K562 (cell line): ENCODE results near the gene GNB2. TPM values are rescaled to one million over a fixed set of nuclear protein-coding genes. Genes with fewer than 3 reads are reported as not detected.

Source experiments
- CAMTA2 ChIP-seq: fragments of 250-450 bp; sonication (Bioruptor Pico); conservative IDR thresholded peaks from 2 replicates; pipeline ENCODE4 v1.5.1; 2022
- CBX3 ChIP-seq, 2 experiments: IDR thresholded peaks; 1 replicate in 1 of 2; 2 replicates in 1 of 2; pipeline ENCODE4 v1.6.1; 2012; ENCODE audit warnings: inconsistent platforms in 2 of 2, low read length in 2 of 2, borderline replicate concordance in 1 of 2, control low read depth in 1 of 2
- CEBPG ChIP-seq, 3 experiments: fragments of 200-800 bp in 1 of 3; sonication (Bioruptor generic) in 1 of 3; sonication (generic) in 1 of 3; formaldehyde crosslinking in 1 of 3; IDR thresholded peaks in 2 of 3; conservative IDR thresholded peaks in 1 of 3; 2 replicates each; pipeline versions ENCODE4 v1.6.1 to v1.8.0; 2016 to 2022; ENCODE audit warnings: missing compliant biosample characterization in 2 of 3, missing genetic modification characterization in 2 of 3, mild to moderate bottlenecking in 1 of 3, missing genetic modification reagents in 1 of 3
- DPF2 ChIP-seq: fragments of 450-650 bp; IDR thresholded peaks from 2 replicates; pipeline ENCODE4 v1.6.1; 2016
- ETV5 ChIP-seq: sonication (generic); formaldehyde crosslinking; IDR thresholded peaks from 2 replicates; pipeline ENCODE4 v1.4.0; 2020; ENCODE audit warnings: low read depth, mild to moderate bottlenecking, missing genetic modification reagents
- GTF2E2 ChIP-seq: fragments of 200-800 bp; sonication (Bioruptor generic); IDR thresholded peaks from 2 replicates; pipeline ENCODE4 v1.6.1; 2016; ENCODE audit warnings: missing genetic modification characterization, missing compliant biosample characterization
- HMGN3 ChIP-seq: IDR thresholded peaks from 2 replicates; pipeline ENCODE4 v1.6.1; 2011; ENCODE audit warnings: borderline replicate concordance, low read depth, mild to moderate bottlenecking, mixed read lengths, low read length; ENCODE audit not compliant: insufficient read length; ENCODE audit errors: extremely low read depth
- MTA3 ChIP-seq: fragments of 450-650 bp; formaldehyde crosslinking; IDR thresholded peaks from 2 replicates; pipeline ENCODE4 v1.6.1; 2017; ENCODE audit warnings: mild to moderate bottlenecking, borderline replicate concordance
- STAG1 ChIP-seq: sonication (generic); formaldehyde crosslinking; IDR thresholded peaks from 2 replicates; pipeline ENCODE4 v1.5.0; 2020; ENCODE audit warnings: missing genetic modification reagents, borderline replicate concordance
- ZNF217 ChIP-seq: sonication (generic); formaldehyde crosslinking; IDR thresholded peaks from 2 replicates; pipeline ENCODE4 v1.8.0; 2022; ENCODE audit warnings: mild to moderate bottlenecking, missing genetic modification reagents
- ZNF239 ChIP-seq: fragments of 250-450 bp; sonication (Bioruptor Pico); IDR thresholded peaks from 2 replicates; pipeline ENCODE4 v1.4.0; 2020; ENCODE audit warnings: mild to moderate bottlenecking
- ZNF717 ChIP-seq: fragments of 250-450 bp; sonication (Bioruptor Pico); IDR thresholded peaks from 2 replicates; pipeline ENCODE4 v1.5.0; 2021
- polyA plus RNA-seq, 8 experiments: library from polyadenylated mRNA; depleted of rRNA in 4 of 8; stranded (reverse) in 5 of 8; unstranded in 3 of 8; fragments of >200 nt; fragmentation: Nextera tagmentation in 2 of 8; fragmentation: Illumina TruSeq in 1 of 8; extraction: Ambion mirVana in 2 of 8; extraction: Trizol in 1 of 8; gene quantifications; 2 replicates each; pipeline versions ENCODE4 v1.2.1 to v1.2.3, GENCODE V29; 2011 to 2014; ENCODE audit warnings: inconsistent platforms in 1 of 8, missing spikeins in 1 of 8
- total RNA-seq, 7 experiments: library from RNA; depleted of rRNA in 6 of 7; stranded (reverse); fragments of >200 nt in 6 of 7; fragmentation: Illumina TruSeq in 2 of 7; extraction: Trizol in 2 of 7; gene quantifications; 2 replicates each; pipeline versions ENCODE4 v1.2.1 to v1.2.3, GENCODE V29; 2011 to 2021; ENCODE audit warnings: low replicate concordance in 1 of 7
- TF ChIP-seq, protein P1 (sequence below): sonication (generic); formaldehyde crosslinking; IDR thresholded peaks from 2 replicates; pipeline ENCODE4 v1.8.0; 2023; ENCODE audit warnings: missing genetic modification reagents, mild to moderate bottlenecking, borderline replicate concordance
- TF ChIP-seq, protein P2 (sequence below): fragments of 250-450 bp; sonication (Bioruptor Pico); IDR thresholded peaks from 2 replicates; pipeline ENCODE4 v1.8.0; 2021; ENCODE audit warnings: mild to moderate bottlenecking, moderate library complexity
- TF ChIP-seq, protein P3 (sequence below), 2 experiments: fragments of 450-650 bp in 1 of 2; sonication (generic) in 1 of 2; formaldehyde crosslinking; conservative IDR thresholded peaks; 2 replicates each; pipeline versions ENCODE4 v1.4.0 to v1.8.1; 2020 to 2022; ENCODE audit warnings: mild to moderate bottlenecking in 1 of 2, missing genetic modification reagents in 1 of 2
- TF ChIP-seq, protein P4 (sequence below): fragments of 450-650 bp; formaldehyde crosslinking; IDR thresholded peaks from 2 replicates; pipeline ENCODE4 v1.4.0; 2020; ENCODE audit warnings: mild to moderate bottlenecking

GNB2 gene
- total and polyA plus RNA-seq, 9 of the 15 experiments (the other 6 are each of a cell fraction or from before 2014, with no cell fraction given): 0.65 to 320 (median 104) TPM

DNA sequence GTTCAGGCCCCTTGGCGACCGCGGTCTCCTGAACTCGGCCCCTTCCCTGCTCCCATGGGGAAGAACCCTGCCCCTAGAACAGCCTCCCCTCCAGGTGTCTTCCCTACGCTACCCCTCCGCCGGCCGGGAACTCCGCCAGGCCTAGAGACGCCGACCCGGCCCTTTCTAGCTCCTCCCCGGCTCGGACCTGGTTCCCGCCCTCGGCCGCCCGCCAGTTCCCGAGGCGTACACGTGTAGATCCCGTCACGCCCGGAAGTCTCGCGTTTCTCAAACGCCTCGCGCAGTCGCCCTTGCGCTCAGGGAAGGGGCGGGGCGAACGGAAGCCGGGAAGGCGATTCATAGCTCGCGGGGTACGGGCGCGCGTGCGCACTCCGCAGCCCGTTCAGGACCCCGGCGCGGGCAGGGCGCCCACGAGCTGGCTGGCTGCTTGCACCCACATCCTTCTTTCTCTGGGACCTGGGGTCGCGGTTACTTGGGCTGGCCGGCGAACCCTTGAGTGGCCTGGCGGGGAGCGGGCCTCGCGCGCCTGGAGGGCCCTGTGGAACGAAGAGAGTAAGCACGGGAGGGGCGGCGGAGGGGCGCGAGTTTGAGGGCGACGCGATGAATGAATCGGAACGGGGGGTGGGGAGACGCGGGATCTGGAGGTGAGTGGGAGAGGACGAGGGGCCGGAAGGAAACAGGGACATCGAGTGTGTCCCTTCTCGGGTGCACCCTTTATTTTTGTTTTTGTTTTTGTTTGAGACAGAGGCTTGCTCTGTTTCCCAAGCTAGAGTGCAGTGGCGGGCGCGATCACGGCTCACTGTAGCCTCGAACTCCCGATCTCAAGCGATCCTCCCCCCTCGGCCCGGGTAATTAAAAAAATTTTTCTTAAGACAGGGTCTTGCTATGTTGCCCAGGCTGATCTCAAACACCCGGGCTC, 32.5 kb downstream of the GNB2 start, which contains the start of gene POP7 (continued):
- TF ChIP-seq, protein P1, sequence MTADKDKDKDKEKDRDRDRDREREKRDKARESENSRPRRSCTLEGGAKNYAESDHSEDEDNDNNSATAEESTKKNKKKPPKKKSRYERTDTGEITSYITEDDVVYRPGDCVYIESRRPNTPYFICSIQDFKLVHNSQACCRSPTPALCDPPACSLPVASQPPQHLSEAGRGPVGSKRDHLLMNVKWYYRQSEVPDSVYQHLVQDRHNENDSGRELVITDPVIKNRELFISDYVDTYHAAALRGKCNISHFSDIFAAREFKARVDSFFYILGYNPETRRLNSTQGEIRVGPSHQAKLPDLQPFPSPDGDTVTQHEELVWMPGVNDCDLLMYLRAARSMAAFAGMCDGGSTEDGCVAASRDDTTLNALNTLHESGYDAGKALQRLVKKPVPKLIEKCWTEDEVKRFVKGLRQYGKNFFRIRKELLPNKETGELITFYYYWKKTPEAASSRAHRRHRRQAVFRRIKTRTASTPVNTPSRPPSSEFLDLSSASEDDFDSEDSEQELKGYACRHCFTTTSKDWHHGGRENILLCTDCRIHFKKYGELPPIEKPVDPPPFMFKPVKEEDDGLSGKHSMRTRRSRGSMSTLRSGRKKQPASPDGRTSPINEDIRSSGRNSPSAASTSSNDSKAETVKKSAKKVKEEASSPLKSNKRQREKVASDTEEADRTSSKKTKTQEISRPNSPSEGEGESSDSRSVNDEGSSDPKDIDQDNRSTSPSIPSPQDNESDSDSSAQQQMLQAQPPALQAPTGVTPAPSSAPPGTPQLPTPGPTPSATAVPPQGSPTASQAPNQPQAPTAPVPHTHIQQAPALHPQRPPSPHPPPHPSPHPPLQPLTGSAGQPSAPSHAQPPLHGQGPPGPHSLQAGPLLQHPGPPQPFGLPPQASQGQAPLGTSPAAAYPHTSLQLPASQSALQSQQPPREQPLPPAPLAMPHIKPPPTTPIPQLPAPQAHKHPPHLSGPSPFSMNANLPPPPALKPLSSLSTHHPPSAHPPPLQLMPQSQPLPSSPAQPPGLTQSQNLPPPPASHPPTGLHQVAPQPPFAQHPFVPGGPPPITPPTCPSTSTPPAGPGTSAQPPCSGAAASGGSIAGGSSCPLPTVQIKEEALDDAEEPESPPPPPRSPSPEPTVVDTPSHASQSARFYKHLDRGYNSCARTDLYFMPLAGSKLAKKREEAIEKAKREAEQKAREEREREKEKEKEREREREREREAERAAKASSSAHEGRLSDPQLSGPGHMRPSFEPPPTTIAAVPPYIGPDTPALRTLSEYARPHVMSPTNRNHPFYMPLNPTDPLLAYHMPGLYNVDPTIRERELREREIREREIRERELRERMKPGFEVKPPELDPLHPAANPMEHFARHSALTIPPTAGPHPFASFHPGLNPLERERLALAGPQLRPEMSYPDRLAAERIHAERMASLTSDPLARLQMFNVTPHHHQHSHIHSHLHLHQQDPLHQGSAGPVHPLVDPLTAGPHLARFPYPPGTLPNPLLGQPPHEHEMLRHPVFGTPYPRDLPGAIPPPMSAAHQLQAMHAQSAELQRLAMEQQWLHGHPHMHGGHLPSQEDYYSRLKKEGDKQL: no peak
- TF ChIP-seq STAG1 (CRISPR knock-in tag) (no peak), CBX3 (IDR thresholded peaks at IDR 0.05; ENCODE audit: borderline replicate concordance in 1 of 2, low read length in 2 of 2) (no peak; a peak in 1 of 3 replicates), ZNF717 (CRISPR knock-in tag) (no peak), ETV5 (CRISPR knock-in tag) (no peak), GTF2E2 (peak; percentile 74; the same call in 1 of the 2 replicates), CAMTA2 (CRISPR knock-in tag) (no peak), MTA3 (peak; percentile 99), CEBPG (CRISPR knock-in tag; IDR thresholded peaks at IDR 0.05) (no peak), CEBPG (tag; conservative IDR thresholded peaks at IDR 0.05 in 1 of 2, IDR thresholded peaks at IDR 0.05 in 1 of 2) (no peak), HMGN3 (peak; percentile 71), DPF2 (0 out of 2 replicates have a peak, but pooled peaks have one; percentile 21), ZNF239 (CRISPR knock-in tag) (no peak), ZNF217 (CRISPR knock-in tag) (no peak)
- TF ChIP-seq, protein P2, sequence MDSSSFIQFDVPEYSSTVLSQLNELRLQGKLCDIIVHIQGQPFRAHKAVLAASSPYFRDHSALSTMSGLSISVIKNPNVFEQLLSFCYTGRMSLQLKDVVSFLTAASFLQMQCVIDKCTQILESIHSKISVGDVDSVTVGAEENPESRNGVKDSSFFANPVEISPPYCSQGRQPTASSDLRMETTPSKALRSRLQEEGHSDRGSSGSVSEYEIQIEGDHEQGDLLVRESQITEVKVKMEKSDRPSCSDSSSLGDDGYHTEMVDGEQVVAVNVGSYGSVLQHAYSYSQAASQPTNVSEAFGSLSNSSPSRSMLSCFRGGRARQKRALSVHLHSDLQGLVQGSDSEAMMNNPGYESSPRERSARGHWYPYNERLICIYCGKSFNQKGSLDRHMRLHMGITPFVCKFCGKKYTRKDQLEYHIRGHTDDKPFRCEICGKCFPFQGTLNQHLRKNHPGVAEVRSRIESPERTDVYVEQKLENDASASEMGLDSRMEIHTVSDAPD (CRISPR knock-in tag): no peak
- TF ChIP-seq, protein P3, sequence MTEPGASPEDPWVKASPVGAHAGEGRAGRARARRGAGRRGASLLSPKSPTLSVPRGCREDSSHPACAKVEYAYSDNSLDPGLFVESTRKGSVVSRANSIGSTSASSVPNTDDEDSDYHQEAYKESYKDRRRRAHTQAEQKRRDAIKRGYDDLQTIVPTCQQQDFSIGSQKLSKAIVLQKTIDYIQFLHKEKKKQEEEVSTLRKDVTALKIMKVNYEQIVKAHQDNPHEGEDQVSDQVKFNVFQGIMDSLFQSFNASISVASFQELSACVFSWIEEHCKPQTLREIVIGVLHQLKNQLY (CRISPR knock-in tag; conservative IDR thresholded peaks at IDR 0.05): no peak
- TF ChIP-seq, protein P4, sequence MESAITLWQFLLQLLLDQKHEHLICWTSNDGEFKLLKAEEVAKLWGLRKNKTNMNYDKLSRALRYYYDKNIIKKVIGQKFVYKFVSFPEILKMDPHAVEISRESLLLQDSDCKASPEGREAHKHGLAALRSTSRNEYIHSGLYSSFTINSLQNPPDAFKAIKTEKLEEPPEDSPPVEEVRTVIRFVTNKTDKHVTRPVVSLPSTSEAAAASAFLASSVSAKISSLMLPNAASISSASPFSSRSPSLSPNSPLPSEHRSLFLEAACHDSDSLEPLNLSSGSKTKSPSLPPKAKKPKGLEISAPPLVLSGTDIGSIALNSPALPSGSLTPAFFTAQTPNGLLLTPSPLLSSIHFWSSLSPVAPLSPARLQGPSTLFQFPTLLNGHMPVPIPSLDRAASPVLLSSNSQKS: no peak
